Hepatic stellate cell (primary cell): ENCODE results near the gene TMEM17.
A peak's percentile ranks its signal among the peaks of the same experiment; 100 is the strongest.

ENCODE experiments used
- DNase-seq: peaks from one replicate; pipeline ENCODE4 v3.0.0; 2011; ENCODE audit warnings: low spot score

TMEM17 gene

DNA sequence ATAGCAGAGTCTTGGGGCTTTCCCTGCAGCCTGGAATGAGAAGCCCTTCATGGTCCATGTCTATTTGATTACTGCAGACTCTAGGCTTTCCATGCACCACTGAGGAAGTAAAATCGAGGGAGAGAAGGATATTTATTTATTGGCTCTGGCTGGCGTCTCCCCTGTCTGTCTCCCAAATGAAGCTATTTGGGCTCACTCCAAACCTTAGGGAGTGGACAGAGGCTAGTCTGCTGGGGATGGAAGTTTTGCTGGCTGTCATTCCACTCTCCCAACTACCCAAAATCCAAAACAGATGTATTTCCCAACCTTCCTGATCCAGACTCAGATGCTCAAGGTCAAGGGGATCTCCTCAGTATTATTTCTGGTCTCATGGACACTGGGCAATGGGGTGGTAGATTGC lies 33.7 kb downstream of the TMEM17 start:
- DNase-seq: no peak

DNA sequence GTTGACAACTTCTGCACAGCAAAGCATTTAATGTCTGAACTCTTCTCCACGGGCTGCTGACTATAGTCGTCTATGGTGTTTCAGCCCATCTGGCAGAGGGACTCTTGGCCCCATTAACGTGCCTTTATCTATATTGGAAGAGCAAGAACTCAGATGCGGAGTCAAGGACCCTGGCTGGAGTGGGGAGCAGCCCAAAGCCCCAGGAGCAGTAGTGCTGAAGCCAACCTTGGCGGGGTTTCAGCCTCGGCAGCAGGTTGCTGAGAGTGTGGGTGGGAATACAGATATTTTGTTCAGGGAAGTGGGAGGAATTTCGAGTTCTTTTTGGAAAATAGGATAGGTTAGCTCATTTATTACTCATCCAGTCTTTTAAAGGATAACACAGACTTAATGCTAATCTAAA lies 34.2 kb downstream of the TMEM17 start:
- DNase-seq: no peak

DNA sequence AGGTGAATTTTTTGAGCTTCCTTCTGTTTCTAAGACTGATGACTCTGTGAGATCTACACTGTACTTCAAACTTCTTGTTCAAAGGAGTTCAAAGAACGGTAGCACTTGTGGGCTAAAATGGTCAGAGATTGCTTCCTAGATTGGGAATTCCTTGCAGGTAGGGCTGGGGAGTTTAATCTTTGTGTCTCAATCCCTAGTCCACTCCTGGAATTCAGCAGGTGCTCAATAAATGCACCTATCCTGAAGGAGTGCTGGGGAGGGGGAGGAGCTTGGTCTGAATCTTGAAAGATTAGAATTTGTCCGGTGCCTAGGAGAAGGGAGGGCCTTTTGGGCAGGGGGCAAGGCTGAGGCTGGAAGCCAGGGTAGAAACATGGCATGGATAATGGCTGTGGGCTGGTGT lies 34.6 kb downstream of the TMEM17 start:
- no peak for DNase-seq

DNA sequence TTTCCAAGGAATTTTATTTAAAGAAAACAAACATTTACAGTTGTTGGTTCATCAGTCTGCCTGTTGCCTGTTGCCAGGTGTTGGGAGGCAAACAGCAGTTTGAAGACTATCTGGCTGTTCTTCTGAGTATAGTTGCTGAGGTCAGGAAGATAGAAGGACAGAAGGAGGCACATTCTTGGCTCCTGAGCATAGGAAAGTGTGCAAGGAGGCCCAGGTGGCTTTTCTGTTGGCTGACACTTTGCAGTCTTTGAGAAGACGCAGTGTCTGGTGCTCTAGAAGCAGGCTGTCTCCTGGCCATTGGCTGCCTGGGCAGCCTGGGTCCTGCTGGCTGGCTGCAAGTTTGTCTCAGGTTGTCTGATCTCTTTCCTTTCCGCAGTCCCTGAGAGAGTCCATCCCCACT lies 36.4 kb downstream of the TMEM17 start:
- DNase-seq: no peak

GRCh38 chr2:62469114-62469513 lies 36.9 kb downstream of the TMEM17 start:
- DNase-seq: no peak

GRCh38 chr2:62467475-62468321 lies 38.3 kb downstream of the TMEM17 start:
- no peak for DNase-seq

DNA sequence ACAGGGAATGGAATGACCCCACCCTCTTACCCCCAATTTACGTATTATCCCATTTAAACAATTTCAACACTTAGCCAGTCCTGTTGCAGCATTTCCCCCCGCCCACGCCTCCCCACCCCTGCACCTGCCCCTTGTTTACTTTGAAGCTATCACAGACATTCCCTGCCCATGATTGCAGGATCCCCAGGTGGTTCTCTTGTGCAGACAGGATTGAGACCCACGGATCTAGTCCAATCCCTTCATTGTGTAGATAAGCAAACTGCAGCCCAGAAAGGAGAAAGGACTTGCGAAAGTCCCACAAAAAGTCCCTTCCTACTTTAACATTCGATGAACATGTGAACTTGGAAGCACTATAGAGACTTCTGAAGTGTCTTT lies 38.9 kb downstream of the TMEM17 start:
- DNase-seq: no peak

GRCh38 chr2:62466503-62466854 lies 39.5 kb downstream of the TMEM17 start:
- no peak for DNase-seq

DNA sequence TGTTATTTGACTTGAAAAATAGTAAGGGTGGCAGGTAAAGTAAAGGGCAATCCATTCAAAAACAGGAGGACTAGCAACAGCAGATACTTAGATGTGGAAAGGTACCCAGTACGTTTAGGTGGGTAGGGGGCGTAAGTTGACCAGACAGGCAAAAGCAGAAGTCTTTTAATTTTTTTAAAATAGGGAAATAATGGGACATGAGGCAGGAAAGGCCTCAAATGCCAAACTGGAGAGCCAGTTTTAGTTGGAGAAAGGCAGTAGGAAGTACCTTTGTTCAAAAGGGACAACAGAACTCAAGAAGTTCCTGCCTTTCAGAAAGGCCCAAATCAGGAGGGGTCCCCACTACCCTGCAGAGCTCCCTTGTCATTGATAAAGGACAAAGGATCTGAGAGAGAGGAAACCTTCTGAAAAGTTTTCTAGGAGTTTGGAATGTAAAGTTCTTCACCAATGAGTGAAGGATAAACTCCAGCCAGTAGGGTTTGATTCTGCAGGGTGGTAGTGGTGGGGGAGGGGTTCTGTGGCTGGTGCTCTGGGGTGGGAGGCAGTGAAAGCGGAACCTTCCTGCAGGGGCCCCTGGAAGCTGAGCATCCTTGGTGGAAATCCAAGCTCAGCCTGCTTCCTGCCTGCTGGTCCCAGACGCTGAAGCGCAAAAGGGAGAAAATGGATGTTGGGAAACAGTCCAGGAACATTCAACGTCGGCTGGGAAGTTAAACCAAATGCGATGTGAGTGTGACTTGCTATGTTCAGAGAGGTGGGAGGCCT lies 40.1 kb downstream of the TMEM17 start:
- no peak for DNase-seq

DNA sequence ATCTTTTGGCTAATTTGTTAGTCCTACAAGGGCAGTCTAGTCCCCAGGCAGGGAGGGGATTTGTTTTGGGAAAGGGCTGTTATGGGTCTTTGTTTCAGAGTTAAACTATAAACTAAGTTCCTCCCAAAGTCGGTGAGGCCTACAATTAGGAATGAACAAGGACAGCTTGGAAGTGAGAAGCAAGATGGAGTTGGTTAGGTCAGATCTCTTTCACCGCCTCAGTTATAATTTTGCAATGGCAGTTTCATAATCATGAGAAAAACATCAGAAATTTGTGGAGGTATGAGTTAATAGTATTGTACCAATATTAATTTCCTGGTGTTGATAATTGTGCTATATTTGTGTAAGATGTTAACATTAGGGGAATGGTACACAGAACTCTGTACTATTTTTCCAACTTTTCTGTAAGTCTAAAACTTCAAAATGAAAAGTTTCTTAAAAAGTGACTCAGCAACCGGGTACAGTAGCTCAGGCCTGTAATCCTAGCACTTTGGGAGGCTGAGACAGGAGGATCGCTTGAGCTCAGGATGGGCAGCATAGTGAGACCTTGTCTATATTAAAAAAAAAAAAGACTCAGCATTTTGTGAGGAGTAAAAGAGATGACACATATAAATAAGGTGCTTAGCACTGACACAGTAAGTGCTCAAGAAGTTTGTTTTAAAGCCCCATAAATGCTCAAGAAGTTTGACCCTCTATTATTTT lies 40.8 kb downstream of the TMEM17 start:
- no peak for DNase-seq

DNA sequence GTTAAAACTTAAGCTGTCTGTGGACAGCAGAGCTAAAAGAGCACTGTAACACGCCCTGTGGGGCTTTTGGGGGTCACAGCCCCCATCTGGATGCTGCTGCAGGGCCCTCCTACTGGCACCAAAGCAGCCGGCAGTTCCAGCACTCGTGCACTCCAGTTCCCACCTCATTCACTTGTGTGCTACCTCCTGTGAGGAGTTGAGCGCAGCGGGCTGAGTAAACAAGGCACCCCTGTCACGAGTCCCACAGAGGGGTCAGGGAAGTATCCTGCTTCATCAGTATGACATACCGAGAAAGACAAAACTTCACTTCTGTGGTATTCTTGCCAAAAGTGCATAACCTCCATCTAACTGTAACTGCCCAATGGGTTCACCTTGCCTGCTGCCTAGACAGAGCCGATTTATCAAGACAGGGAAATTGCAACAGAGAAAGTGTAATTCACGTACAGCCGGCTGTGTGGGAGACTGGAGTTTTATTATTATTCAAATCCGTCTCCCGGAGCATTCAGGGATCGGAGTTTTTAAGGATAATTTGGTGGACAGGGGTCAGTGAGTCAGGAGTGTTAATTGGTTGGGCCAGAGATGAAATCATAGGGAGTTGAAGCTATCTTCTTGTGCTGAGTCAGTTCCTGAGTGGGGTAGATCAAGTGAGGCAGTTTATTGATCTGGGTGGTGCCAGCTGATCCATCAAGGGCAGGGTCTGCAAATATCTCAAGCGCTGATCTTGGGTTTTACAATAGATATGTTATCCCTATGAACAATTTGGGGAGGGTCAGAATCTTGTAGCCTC lies 41.6 kb downstream of the TMEM17 start:
- DNase-seq: no peak

- DNase-seq: no peak
These were observed 43.8 kb downstream of the TMEM17 start for GRCh38 chr2:62462211-62462610.

DNA sequence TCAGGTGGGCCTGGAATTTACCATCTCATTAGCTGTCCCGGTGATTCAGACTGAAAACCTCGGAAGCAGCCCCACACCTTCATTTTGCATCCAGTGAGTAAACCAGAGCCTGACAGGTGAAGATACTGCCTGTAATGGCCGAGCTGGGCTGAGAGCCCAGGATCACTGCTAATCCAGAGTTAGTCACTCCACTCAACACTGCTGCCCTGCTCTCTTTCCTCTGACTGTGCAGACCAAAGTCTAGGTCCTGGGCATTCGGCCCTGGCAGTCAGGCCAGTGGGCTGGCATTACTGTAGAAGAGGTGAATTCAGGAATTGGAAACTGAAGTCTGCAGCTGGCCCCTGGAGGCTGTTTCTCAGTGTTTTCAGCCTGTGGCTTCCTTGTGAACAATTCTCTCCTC lies 44.3 kb downstream of the TMEM17 start:
- no peak for DNase-seq

- DNase-seq: no peak
These were observed 44.9 kb downstream of the TMEM17 start for GRCh38 chr2:62461017-62461553.

- no peak for DNase-seq
These were observed 45.8 kb downstream of the TMEM17 start for GRCh38 chr2:62460175-62460574.

- DNase-seq: no peak
These were observed 46.3 kb downstream of the TMEM17 start for GRCh38 chr2:62459672-62460071.

- DNase-seq: no peak
These were observed 46.9 kb downstream of the TMEM17 start for GRCh38 chr2:62459106-62459505.

DNA sequence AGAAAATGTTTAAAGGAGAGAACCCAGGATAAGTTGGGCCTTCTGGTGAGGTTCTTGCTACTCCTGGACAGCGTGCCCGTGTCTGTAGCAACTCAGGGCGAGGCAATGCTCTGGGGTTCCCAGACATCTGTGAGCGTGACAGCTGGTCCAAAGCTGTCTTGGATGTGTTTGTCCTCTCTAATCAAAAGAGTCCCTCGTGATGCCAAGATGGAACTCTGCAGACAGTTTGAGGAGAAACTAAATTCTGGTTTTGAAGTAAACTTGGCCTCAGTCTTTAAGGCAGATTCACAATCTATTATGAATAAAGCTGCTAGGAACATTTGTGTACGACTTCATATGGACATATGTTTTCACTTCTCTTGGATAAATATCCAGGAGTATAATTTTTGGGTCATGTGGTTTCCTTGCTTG lies 47.3 kb downstream of the TMEM17 start:
- DNase-seq: no peak

DNA sequence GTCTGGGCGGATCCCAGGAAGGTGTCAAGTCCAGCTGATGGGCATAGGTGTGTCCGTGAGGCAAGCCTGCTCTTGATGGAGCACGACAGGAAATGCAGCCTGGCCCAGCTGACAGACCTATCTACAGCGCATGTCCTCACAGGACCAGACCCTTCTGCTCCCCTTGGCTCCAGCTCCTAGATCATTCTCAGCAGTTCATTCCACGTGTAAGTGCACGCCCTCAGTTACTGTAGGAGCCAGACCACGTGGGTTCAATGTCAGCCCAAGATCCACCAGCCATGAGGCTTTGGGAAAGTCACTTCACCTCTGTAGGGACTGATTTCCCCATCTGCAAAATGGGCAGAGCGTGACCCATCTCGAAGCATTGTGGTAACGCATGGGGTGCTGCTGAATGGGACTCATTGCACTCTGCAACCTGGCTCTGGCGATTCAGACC lies 47.8 kb downstream of the TMEM17 start:
- no peak for DNase-seq

- no peak for DNase-seq
These were observed 48.4 kb downstream of the TMEM17 start for GRCh38 chr2:62457556-62457955.

GRCh38 chr2:62456721-62457539 lies 49.1 kb downstream of the TMEM17 start:
- peak; percentile 82 for DNase-seq
